GM10266 (cell line): ENCODE data around the gene ATP6V1G2.

Experiments
- DNase-seq: peaks from one replicate; pipeline ENCODE4 v3.0.0; 2012; ENCODE audit errors: extremely low spot score
- CTCF ChIP-seq: IDR thresholded peaks from 2 replicates; pipeline ENCODE4 v1.5.1; 2012; ENCODE audit warnings: mild to moderate bottlenecking, low read depth; ENCODE audit not compliant: control insufficient read depth, insufficient read depth; ENCODE audit errors: missing control alignments

ATP6V1G2 gene

DNA sequence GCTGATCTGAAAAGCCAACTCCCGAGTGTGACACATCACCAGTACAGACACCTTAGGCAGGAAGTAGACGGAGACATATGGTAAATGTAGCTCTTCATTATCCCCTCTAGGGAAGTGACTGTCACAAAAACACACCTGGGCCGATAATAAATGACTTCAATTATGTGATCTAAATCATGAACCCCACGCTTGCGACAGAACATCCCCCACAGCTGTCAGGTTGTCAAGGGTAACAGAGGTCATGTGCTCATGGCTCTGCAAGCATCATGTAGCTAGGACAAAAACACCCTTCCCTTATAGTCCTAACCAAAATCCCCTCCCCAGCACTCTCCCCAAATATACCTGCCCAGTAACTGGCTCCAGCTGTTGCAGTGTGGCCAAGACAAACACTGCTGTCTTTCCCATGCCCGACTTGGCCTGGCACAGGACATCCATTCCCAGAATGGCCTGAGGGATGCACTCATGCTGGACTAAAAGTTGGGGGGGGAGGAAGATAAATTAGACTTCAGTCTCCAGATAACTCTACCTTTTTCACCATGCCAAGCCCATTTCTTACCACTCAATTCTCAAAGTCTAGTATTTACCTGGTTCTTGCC lies 7.5 kb downstream of the ATP6V1G2 start:
- no peak for DNase-seq
- TF ChIP-seq CTCF = no peak

- no peak for DNase-seq
Measured at GRCh38 chr6:31535538-31536324, 10.7 kb downstream of the ATP6V1G2 start.

GRCh38 chr6:31534521-31535040 lies 11.8 kb downstream of the ATP6V1G2 start:
- no peak for DNase-seq
- TF ChIP-seq CTCF = no peak

More at GRCh38 chr6:31535538-31536324, 10.7 kb downstream of the ATP6V1G2 start:
- no peak for TF ChIP-seq CTCF

- no peak for DNase-seq
- no peak for TF ChIP-seq CTCF
Measured at GRCh38 chr6:31534011-31534410, 12.4 kb downstream of the ATP6V1G2 start.

GRCh38 chr6:31533455-31533841 lies 13.0 kb downstream of the ATP6V1G2 start:
- no peak for TF ChIP-seq CTCF
- DNase-seq = no peak

GRCh38 chr6:31532644-31533454 lies 13.6 kb downstream of the ATP6V1G2 start:
- DNase-seq = no peak
- no peak for TF ChIP-seq CTCF
